H9 (cell line): ENCODE measurements around the gene MYL11. TPM values are rescaled to one million over a fixed set of nuclear protein-coding genes. Genes with fewer than 3 reads are reported as not detected.

Experiments
- DNase-seq: peaks from one replicate; pipeline ENCODE4 v3.0.0-alpha.2; 2017
- H2AFZ ChIP-seq: one replicate; pipeline ENCODE4 v1.6.1; 2013; ENCODE audit warnings: mild to moderate bottlenecking, low read length, control low read depth, moderate library complexity
- H2AK5ac ChIP-seq: 2 replicates; pipeline ENCODE4 v1.6.1; 2013; ENCODE audit warnings: low read length, control low read depth, mixed read lengths; ENCODE audit not compliant: insufficient read length
- H2BK120ac ChIP-seq: one replicate; pipeline ENCODE4 v1.6.1; 2013; ENCODE audit warnings: low read depth, mild to moderate bottlenecking, low read length, control low read depth, inconsistent platforms; ENCODE audit not compliant: poor library complexity, severe bottlenecking
- H2BK12ac ChIP-seq: 2 replicates; pipeline ENCODE4 v1.6.1; 2013; ENCODE audit warnings: low read length, control low read depth, mixed read lengths, low read depth; ENCODE audit not compliant: insufficient read length
- H2BK15ac ChIP-seq: 2 replicates; pipeline ENCODE4 v1.6.1; 2013; ENCODE audit warnings: low read depth, low read length, control low read depth
- H2BK20ac ChIP-seq: one replicate; pipeline ENCODE4 v1.6.1; 2013; ENCODE audit warnings: low read depth, mild to moderate bottlenecking, low read length, control low read depth, inconsistent platforms; ENCODE audit not compliant: poor library complexity, severe bottlenecking
- H2BK5ac ChIP-seq: 2 replicates; pipeline ENCODE4 v1.6.1; 2013; ENCODE audit warnings: low read length, control low read depth, mixed read lengths; ENCODE audit not compliant: insufficient read length
- H3K14ac ChIP-seq: 2 replicates; pipeline ENCODE4 v1.6.1; 2013; ENCODE audit warnings: low read length, control low read depth; ENCODE audit not compliant: insufficient read depth
- H3K18ac ChIP-seq: 2 replicates; pipeline ENCODE4 v1.6.1; 2013; ENCODE audit warnings: low read depth, mild to moderate bottlenecking, mixed read lengths, low read length, control low read depth; ENCODE audit not compliant: insufficient read length
- H3K23ac ChIP-seq: 2 replicates; pipeline ENCODE4 v1.6.1; 2013; ENCODE audit warnings: low read length, control low read depth, mixed read lengths, low read depth; ENCODE audit not compliant: insufficient read length
- H3K23me2 ChIP-seq: 2 replicates; pipeline ENCODE4 v1.6.1; 2013; ENCODE audit warnings: low read depth, mild to moderate bottlenecking, mixed read lengths, low read length, control low read depth; ENCODE audit not compliant: insufficient read length, poor library complexity, severe bottlenecking
- H3K27ac ChIP-seq: 2 replicates; pipeline ENCODE4 v1.5.1; 2013; ENCODE audit warnings: low read length, control low read depth, mixed read lengths, low read depth; ENCODE audit not compliant: insufficient read length
- H3K27me3 ChIP-seq: 2 replicates; pipeline ENCODE4 v1.6.1; 2013; ENCODE audit warnings: low read length, control low read depth, inconsistent platforms; ENCODE audit not compliant: insufficient read depth
- H3K4ac ChIP-seq: 2 replicates; pipeline ENCODE4 v1.6.1; 2013; ENCODE audit warnings: low read depth, mild to moderate bottlenecking, control low read depth, inconsistent platforms, low read length, moderate library complexity
- H3K4me1 ChIP-seq: 2 replicates; pipeline ENCODE4 v1.6.1; 2013; ENCODE audit warnings: low read length, control low read depth, inconsistent platforms; ENCODE audit not compliant: insufficient read depth
- H3K4me2 ChIP-seq: 2 replicates; pipeline ENCODE4 v1.6.1; 2013; ENCODE audit warnings: low read length, control low read depth, mixed read lengths; ENCODE audit not compliant: insufficient read length, insufficient read depth
- H3K56ac ChIP-seq: 2 replicates; pipeline ENCODE4 v1.6.1; 2013; ENCODE audit warnings: low read depth, mild to moderate bottlenecking, mixed read lengths, low read length, control low read depth; ENCODE audit not compliant: insufficient read length
- H3K79me1 ChIP-seq: 2 replicates; pipeline ENCODE4 v1.6.1; 2013; ENCODE audit warnings: low read depth, mild to moderate bottlenecking, moderate library complexity, low read length, control low read depth, inconsistent platforms; ENCODE audit not compliant: insufficient read depth, poor library complexity, severe bottlenecking
- H3K79me2 ChIP-seq: 2 replicates; pipeline ENCODE4 v1.6.1; 2013; ENCODE audit warnings: low read length, control low read depth, inconsistent platforms; ENCODE audit not compliant: insufficient read depth
- H3K9ac ChIP-seq: 2 replicates; pipeline ENCODE4 v1.6.1; 2013; ENCODE audit warnings: low read length, control low read depth, mixed read lengths; ENCODE audit not compliant: insufficient read length; ENCODE audit errors: extremely low read depth
- H3K9me3 ChIP-seq: one replicate; pipeline ENCODE4 v1.6.1; 2013; ENCODE audit warnings: low read depth, low read length, inconsistent platforms; ENCODE audit not compliant: control insufficient read depth
- H3T11ph ChIP-seq: one replicate; pipeline ENCODE4 v1.6.1; 2013; ENCODE audit warnings: mild to moderate bottlenecking, low read length, control low read depth, inconsistent platforms
- H4K20me1 ChIP-seq: one replicate; pipeline ENCODE4 v1.6.1; 2013; ENCODE audit not compliant: control insufficient read depth, insufficient read length, insufficient read depth
- H4K5ac ChIP-seq: 2 replicates; pipeline ENCODE4 v1.6.1; 2013; ENCODE audit warnings: low read depth, mild to moderate bottlenecking, mixed read lengths, low read length, control low read depth; ENCODE audit not compliant: insufficient read length
- H4K8ac ChIP-seq: replicated peaks from 2 replicates; pipeline ENCODE4 v1.6.1; 2013; ENCODE audit warnings: low read length, control low read depth, mixed read lengths, low read depth; ENCODE audit not compliant: insufficient read length
- H4K91ac ChIP-seq: 2 replicates; pipeline ENCODE4 v1.6.1; 2013; ENCODE audit warnings: low read depth, mild to moderate bottlenecking, moderate library complexity, mixed read lengths, low read length, control low read depth; ENCODE audit not compliant: insufficient read length
- H3K27ac Mint-ChIP-seq, 3 experiments: 2 replicates in 2 of 3; 3 replicates in 1 of 3; pipeline ENCODE4 v1.8.0; 2020 to 2021; ENCODE audit warnings: mixed read lengths in 3 of 3, mild to moderate bottlenecking in 1 of 3, moderate library complexity in 1 of 3
- H3K27me3 Mint-ChIP-seq: 2 replicates; pipeline ENCODE4 v1.8.0; 2021; ENCODE audit warnings: low read depth, mild to moderate bottlenecking, moderate library complexity, mixed read lengths
- H3K36me3 Mint-ChIP-seq, 3 experiments: 2 replicates in 2 of 3; 3 replicates in 1 of 3; pipeline ENCODE4 v1.8.0; 2020 to 2021; ENCODE audit warnings: low read depth in 3 of 3, mixed read lengths in 3 of 3; ENCODE audit not compliant: insufficient read depth in 1 of 3
- H3K4me1 Mint-ChIP-seq, 2 experiments: 2 replicates each; pipeline ENCODE4 v1.8.0; 2020; ENCODE audit warnings: mixed read lengths in 2 of 2
- H3K4me3 Mint-ChIP-seq, 2 experiments: 2 replicates in 1 of 2; 3 replicates in 1 of 2; pipeline ENCODE4 v1.8.0; 2020 to 2021; ENCODE audit warnings: mild to moderate bottlenecking in 2 of 2, mixed read lengths in 2 of 2, moderate library complexity in 1 of 2
- H3K9me3 Mint-ChIP-seq, 2 experiments: 2 replicates in 1 of 2; 3 replicates in 1 of 2; pipeline ENCODE4 v1.8.0; 2020; ENCODE audit warnings: mild to moderate bottlenecking in 2 of 2, mixed read lengths in 2 of 2, moderate library complexity in 1 of 2
- CTCF ChIP-seq: fragments of 200-600 bp; sonication (generic); conservative IDR thresholded peaks from 3 replicates; pipeline ENCODE4 v1.8.0; 2021; ENCODE audit warnings: antibody characterized with exemption, mild to moderate bottlenecking
- WGBS: extraction: QIAGEN DNeasy Blood & Tissue Kit; methylation state at CpG from one replicate; pipeline ENCODE4 v1.1.7; 2013; ENCODE audit warnings: missing lambda C conversion rate, low lambda C conversion rate, mixed read lengths; ENCODE audit not compliant: insufficient read length; ENCODE audit errors: extremely low coverage; 5-methylcytosine and 5-hydroxymethylcytosine counted together
- total RNA-seq: library from RNA; stranded (reverse); gene quantifications from 2 replicates; pipeline ENCODE4 v1.2.1, GENCODE V29; 2021

The MYL11 gene
- total RNA-seq, 1 experiment from 2014 or later: 0.70 TPM

DNA sequence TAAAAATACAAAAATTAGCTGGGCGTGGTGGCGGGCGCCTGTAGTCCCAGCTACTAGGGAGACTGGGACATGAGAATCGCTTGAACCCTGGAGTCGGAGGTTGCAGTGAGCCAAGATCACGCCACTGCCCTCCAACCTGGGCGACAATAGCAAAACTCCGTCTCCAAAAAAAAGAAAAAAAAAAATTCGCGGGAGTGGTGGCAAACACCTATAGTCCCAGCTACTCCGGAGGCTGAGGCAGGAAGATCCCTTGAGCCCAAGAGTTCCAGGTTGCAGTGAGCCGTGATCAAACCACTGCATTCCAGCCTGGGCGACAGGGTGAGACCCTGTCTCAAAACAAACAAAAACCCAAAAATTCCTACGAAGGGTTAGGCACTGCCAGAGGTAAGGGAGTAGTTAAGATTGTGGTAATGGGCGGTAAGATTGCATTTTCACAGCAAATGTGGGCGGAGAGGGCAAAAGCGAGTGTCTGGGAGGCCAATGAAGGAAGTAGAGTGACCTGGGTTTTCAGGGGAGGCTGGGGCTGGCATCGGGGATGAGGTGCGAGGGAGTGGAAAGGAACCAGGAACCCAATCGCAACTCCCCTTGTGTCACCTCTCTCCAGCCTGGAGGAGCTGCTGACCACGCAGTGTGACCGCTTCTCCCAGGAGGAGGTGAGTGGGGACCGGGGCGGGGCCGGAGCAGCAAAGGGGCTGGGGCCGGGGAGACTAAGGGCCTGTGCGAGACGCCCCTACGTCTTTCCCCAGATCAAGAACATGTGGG lies 2.6 kb downstream of the MYL11 start:
- TF ChIP-seq CTCF: no peak
- Histone ChIP-seq H2BK15ac (no peak overlapping the region), H3K9ac (peak overlapping the region; percentile 41), H3K4me2 (peak overlapping the region; percentile 55), H3K18ac (peak overlapping the region; percentile 82), H4K5ac (no peak overlapping the region), H3K56ac (no peak overlapping the region), H2BK20ac (no peak overlapping the region), H3K23ac (no peak overlapping the region), H4K8ac (no peak overlapping the region), H3K4me1 (no peaks in the 10 kb centered on the region; the same call in 1 of the 2 replicates), H3K27ac (peak overlapping the region; percentile 77), H3K79me2 (no peaks in the 10 kb centered on the region), H3K23me2 (peaks cover 13% of the 10 kb centered on the region), H3K27me3 (no peaks in the 10 kb centered on the region), H3T11ph (no peak overlapping the region), H2BK5ac (peak overlapping the region; percentile 37), H2BK120ac (no peak overlapping the region), H4K91ac (peak overlapping the region; percentile 23), H4K20me1 (no peaks in the 10 kb centered on the region), H2AFZ (no peak overlapping the region), H3K4ac (no peak overlapping the region; the same call in 1 of the 2 replicates), H3K9me3 (no peaks in the 10 kb centered on the region), H3K79me1 (no peaks in the 10 kb centered on the region), H2AK5ac (no peak overlapping the region), H3K14ac (peak overlapping the region; percentile 51; the same call in 1 of the 2 replicates), H2BK12ac (peak overlapping the region; percentile 19)
- no CpG with 5 or more reads among the region's 29 CpGs for WGBS
- Mint-ChIP-seq H3K27me3 (0 out of 2 replicates have a peak, but pooled peaks cover 2% of the 10 kb centered on the region), H3K27ac (peak overlapping the region; percentile 97 to 100 (median 99)), H3K36me3 (peaks cover 2 to 4% (median 2%) of the 10 kb centered on the region in 3 experiments; a peak in 4 of 7 replicates), H3K4me3 (peak overlapping the region; percentile 87 to 95), H3K4me1 (peaks cover 20 to 40% of the 10 kb centered on the region in 2 experiments), H3K9me3 (peaks cover 0 to 2% of the 10 kb centered on the region in 2 experiments; a peak in 2 of 5 replicates)
- no peak for DNase-seq
